ENCODE data around the gene KCNAB1.

KCNAB1 gene

GRCh38 chr3:156317462-156318074 lies 197.2 kb downstream of the KCNAB1 start:
- peak; percentile 44 for DNase-seq (ENCODE audit: low read depth)

GRCh38 chr3:156321945-156322344 lies 201.6 kb downstream of the KCNAB1 start:
- no peak for DNase-seq (ENCODE audit: low read depth)

GRCh38 chr3:156323466-156323865 lies 203.1 kb downstream of the KCNAB1 start:
- peak; percentile 37 for DNase-seq (ENCODE audit: low read depth)

GRCh38 chr3:156330415-156330814 lies 210.0 kb downstream of the KCNAB1 start:
- DNase-seq (ENCODE audit: low read depth): no peak

GRCh38 chr3:156332304-156332703 lies 211.9 kb downstream of the KCNAB1 start:
- no peak for DNase-seq (ENCODE audit: low read depth)

- DNase-seq (ENCODE audit: low read depth): no peak
These were observed 214.6 kb downstream of the KCNAB1 start for GRCh38 chr3:156334841-156335545.

- no peak for DNase-seq (ENCODE audit: low read depth)
These were observed 219.1 kb downstream of the KCNAB1 start for GRCh38 chr3:156339491-156339890.

GRCh38 chr3:156341332-156341731 lies 221.0 kb downstream of the KCNAB1 start:
- DNase-seq (ENCODE audit: low read depth): no peak

GRCh38 chr3:156341831-156342416 lies 221.5 kb downstream of the KCNAB1 start:
- no peak for DNase-seq (ENCODE audit: low read depth)

GRCh38 chr3:156344215-156344614 lies 223.8 kb downstream of the KCNAB1 start:
- DNase-seq (ENCODE audit: low read depth): no peak

- DNase-seq (ENCODE audit: low read depth): no peak
These were observed 228.7 kb downstream of the KCNAB1 start for GRCh38 chr3:156349111-156349510.

- no peak for DNase-seq (ENCODE audit: low read depth)
These were observed 229.6 kb downstream of the KCNAB1 start for GRCh38 chr3:156349978-156350377.

- DNase-seq (ENCODE audit: low read depth): no peak
These were observed 230.4 kb downstream of the KCNAB1 start for GRCh38 chr3:156350781-156351180.

GRCh38 chr3:156351783-156352182 lies 231.4 kb downstream of the KCNAB1 start:
- no peak for DNase-seq (ENCODE audit: low read depth)

- DNase-seq (ENCODE audit: low read depth): no peak
These were observed 232.3 kb downstream of the KCNAB1 start for GRCh38 chr3:156352728-156353127.

- DNase-seq (ENCODE audit: low read depth): no peak
These were observed 233.2 kb downstream of the KCNAB1 start for GRCh38 chr3:156353563-156353962.

- peak; percentile 1 for DNase-seq (ENCODE audit: low read depth)
These were observed 236.4 kb downstream of the KCNAB1 start for GRCh38 chr3:156356537-156357363.

GRCh38 chr3:156358232-156358631 lies 237.9 kb downstream of the KCNAB1 start:
- DNase-seq (ENCODE audit: low read depth): no peak

- DNase-seq (ENCODE audit: low read depth): no peak
These were observed 239.0 kb downstream of the KCNAB1 start for GRCh38 chr3:156359368-156359767.

- DNase-seq (ENCODE audit: low read depth): peak; percentile 8
These were observed 239.7 kb downstream of the KCNAB1 start for GRCh38 chr3:156360083-156360482.

GRCh38 chr3:156360963-156361362 lies 240.6 kb downstream of the KCNAB1 start:
- no peak for DNase-seq (ENCODE audit: low read depth)

GRCh38 chr3:156366559-156366958 lies 246.2 kb downstream of the KCNAB1 start:
- no peak for DNase-seq (ENCODE audit: low read depth)

GRCh38 chr3:156368189-156368588 lies 247.8 kb downstream of the KCNAB1 start:
- DNase-seq (ENCODE audit: low read depth): no peak

Measured in amniotic epithelial cell (primary cell).